Loucy (cell line): ENCODE data around the gene LIN7B.

Experiments
- H2AFZ ChIP-seq: fragments of 200-600 bp; sonication (generic); 2 replicates; pipeline ENCODE4 v1.6.0; 2016; ENCODE audit warnings: antibody characterized with exemption, mild to moderate bottlenecking, low read length, moderate library complexity
- H3F3A ChIP-seq: fragments of 200-600 bp; 2 replicates; pipeline ENCODE4 v1.6.0; 2016; ENCODE audit warnings: antibody characterized with exemption, low read depth, mild to moderate bottlenecking
- H3K27me3 ChIP-seq: fragments of 200-600 bp; sonication (generic); 2 replicates; pipeline ENCODE4 v1.6.1; 2014; ENCODE audit warnings: low read length, mild to moderate bottlenecking; ENCODE audit not compliant: insufficient read depth, poor library complexity, severe bottlenecking
- H3K36me3 ChIP-seq: fragments of 200-600 bp; sonication (generic); 2 replicates; pipeline ENCODE4 v1.6.1; 2016; ENCODE audit warnings: low read length; ENCODE audit not compliant: insufficient read depth
- H3K4me1 ChIP-seq: fragments of 200-600 bp; sonication (generic); 2 replicates; pipeline ENCODE4 v1.5.1; 2014; ENCODE audit warnings: low read length, mild to moderate bottlenecking; ENCODE audit not compliant: insufficient read depth, poor library complexity, severe bottlenecking
- H3K4me2 ChIP-seq: fragments of 200-600 bp; sonication (generic); 2 replicates; pipeline ENCODE4 v1.6.0; 2014; ENCODE audit warnings: antibody characterized with exemption, low read length, low read depth, mild to moderate bottlenecking; ENCODE audit not compliant: poor library complexity, severe bottlenecking
- H3K4me3 ChIP-seq: fragments of 200-600 bp; sonication (generic); 2 replicates; pipeline ENCODE4 v1.5.1; 2014; ENCODE audit warnings: low read length, mild to moderate bottlenecking, mixed read lengths; ENCODE audit not compliant: poor library complexity, severe bottlenecking
- H3K79me2 ChIP-seq: fragments of 200-600 bp; sonication (generic); 2 replicates; pipeline ENCODE4 v1.6.1; 2014; ENCODE audit warnings: low read length; ENCODE audit not compliant: insufficient read depth
- H3K9ac ChIP-seq: fragments of 200-600 bp; sonication (generic); 2 replicates; pipeline ENCODE4 v1.6.0; 2014; ENCODE audit warnings: mild to moderate bottlenecking, low read depth, low read length, moderate library complexity; ENCODE audit not compliant: poor library complexity, severe bottlenecking
- H3K9me2 ChIP-seq: fragments of 200-600 bp; sonication (generic); replicated peaks from 2 replicates; pipeline ENCODE4 v1.6.1; 2016; ENCODE audit warnings: low read depth, low read length, mixed read lengths
- H3K9me3 ChIP-seq: fragments of 200-600 bp; sonication (generic); 2 replicates; pipeline ENCODE4 v1.6.1; 2014; ENCODE audit warnings: mild to moderate bottlenecking, antibody characterized with exemption, low read length, low read depth; ENCODE audit not compliant: insufficient read depth
- H4K20me1 ChIP-seq: fragments of 200-600 bp; sonication (generic); 2 replicates; pipeline ENCODE4 v1.6.0; 2014; ENCODE audit warnings: antibody characterized with exemption, low read length, mild to moderate bottlenecking; ENCODE audit not compliant: insufficient read depth, poor library complexity, severe bottlenecking
- CTCF ChIP-seq: fragments of 200-600 bp; sonication (generic); conservative IDR thresholded peaks from 2 replicates; pipeline ENCODE4 v1.5.1; 2014; ENCODE audit warnings: mild to moderate bottlenecking, antibody characterized with exemption, low read length
- EZH2phosphoT487 ChIP-seq: fragments of 200-600 bp; IDR thresholded peaks from 2 replicates; pipeline ENCODE4 v1.6.1; 2018; ENCODE audit warnings: antibody characterized with exemption, mild to moderate bottlenecking, moderate library complexity, borderline replicate concordance

Gene LIN7B

GRCh38 chr19:49135686-49136085 is 21.5 kb downstream of the LIN7B start:
- Histone ChIP-seq H3F3A (no peaks in the 10 kb centered on the region), H3K27me3 (no peaks in the 10 kb centered on the region), H3K4me2 (no peak overlapping the region), H3K9me3 (no peaks in the 10 kb centered on the region), H3K79me2 (no peaks in the 10 kb centered on the region), H3K9ac (no peak overlapping the region), H2AFZ (no peak overlapping the region), H4K20me1 (no peaks in the 10 kb centered on the region), H3K36me3 (no peaks in the 10 kb centered on the region), H3K9me2 (no peaks in the 10 kb centered on the region), H3K4me1 (no peaks in the 10 kb centered on the region), H3K4me3 (no peak overlapping the region)
- TF ChIP-seq EZH2phosphoT487 (no peak), CTCF (no peak)

DNA sequence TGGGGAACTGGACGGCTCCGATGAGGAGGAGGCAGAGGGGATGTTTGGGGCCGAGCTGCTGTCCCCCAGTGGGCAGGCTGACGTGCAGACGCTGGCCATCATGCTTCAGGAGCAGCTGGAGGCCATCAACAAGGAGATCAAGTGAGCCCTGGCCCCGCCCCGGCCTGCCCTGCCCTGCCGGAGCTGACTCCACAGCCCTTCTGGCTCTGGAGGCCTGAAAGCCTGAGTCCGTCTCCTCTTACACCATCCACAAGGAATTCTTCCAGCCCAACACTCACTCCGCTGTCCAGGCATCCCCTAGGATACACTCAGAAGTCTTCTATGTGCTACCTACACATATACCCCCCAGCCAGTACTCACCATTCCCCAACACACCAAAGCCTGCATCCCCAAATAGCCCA is 22.6 kb downstream of the LIN7B start:
- Histone ChIP-seq H3K4me1 (no peaks in the 10 kb centered on the region), H3K9me3 (no peaks in the 10 kb centered on the region), H3K4me2 (no peak overlapping the region), H3F3A (no peaks in the 10 kb centered on the region), H4K20me1 (no peaks in the 10 kb centered on the region), H3K27me3 (no peaks in the 10 kb centered on the region), H3K9ac (no peak overlapping the region), H2AFZ (no peak overlapping the region), H3K9me2 (no peaks in the 10 kb centered on the region), H3K79me2 (no peaks in the 10 kb centered on the region), H3K4me3 (no peak overlapping the region), H3K36me3 (no peaks in the 10 kb centered on the region)
- no peak for TF ChIP-seq CTCF
- no peak for TF ChIP-seq EZH2phosphoT487

- Histone ChIP-seq H3F3A (no peaks in the 10 kb centered on the region), H3K4me3 (no peak overlapping the region), H3K9me3 (no peaks in the 10 kb centered on the region), H3K9me2 (no peaks in the 10 kb centered on the region), H4K20me1 (no peaks in the 10 kb centered on the region), H3K27me3 (no peaks in the 10 kb centered on the region), H3K4me2 (no peak overlapping the region), H3K36me3 (no peaks in the 10 kb centered on the region), H3K79me2 (no peaks in the 10 kb centered on the region), H2AFZ (no peak overlapping the region), H3K4me1 (peaks cover 5% of the 10 kb centered on the region), H3K9ac (no peak overlapping the region)
- TF ChIP-seq CTCF, result no peak
- TF ChIP-seq EZH2phosphoT487, result no peak
Observed at GRCh38 chr19:49140951-49141350, 26.8 kb downstream of the LIN7B start.
